Rectal smooth muscle tissue (tissue), 1 donor: ENCODE results near the gene HOMEZ.
A peak's percentile ranks its signal among the peaks of the same experiment; 100 is the strongest.

Experiments used
- H3K27ac ChIP-seq: one replicate; pipeline ENCODE4 v1.7.0; 2013; ENCODE audit warnings: low read depth, low read length, inconsistent platforms
- H3K27me3 ChIP-seq: one replicate; pipeline ENCODE4 v1.7.0; 2013; ENCODE audit warnings: low read length; ENCODE audit not compliant: control insufficient read depth, insufficient read depth
- H3K36me3 ChIP-seq: one replicate; pipeline ENCODE4 v1.7.0; 2013; ENCODE audit warnings: low read length; ENCODE audit not compliant: control insufficient read depth, insufficient read depth
- H3K4me1 ChIP-seq: one replicate; pipeline ENCODE4 v1.7.0; 2013; ENCODE audit warnings: low read length; ENCODE audit not compliant: control insufficient read depth, insufficient read depth
- H3K4me3 ChIP-seq: one replicate; pipeline ENCODE4 v1.7.0; 2013; ENCODE audit warnings: low read length
- H3K9ac ChIP-seq: one replicate; pipeline ENCODE4 v1.7.0; 2013; ENCODE audit warnings: low read length

The HOMEZ gene

DNA sequence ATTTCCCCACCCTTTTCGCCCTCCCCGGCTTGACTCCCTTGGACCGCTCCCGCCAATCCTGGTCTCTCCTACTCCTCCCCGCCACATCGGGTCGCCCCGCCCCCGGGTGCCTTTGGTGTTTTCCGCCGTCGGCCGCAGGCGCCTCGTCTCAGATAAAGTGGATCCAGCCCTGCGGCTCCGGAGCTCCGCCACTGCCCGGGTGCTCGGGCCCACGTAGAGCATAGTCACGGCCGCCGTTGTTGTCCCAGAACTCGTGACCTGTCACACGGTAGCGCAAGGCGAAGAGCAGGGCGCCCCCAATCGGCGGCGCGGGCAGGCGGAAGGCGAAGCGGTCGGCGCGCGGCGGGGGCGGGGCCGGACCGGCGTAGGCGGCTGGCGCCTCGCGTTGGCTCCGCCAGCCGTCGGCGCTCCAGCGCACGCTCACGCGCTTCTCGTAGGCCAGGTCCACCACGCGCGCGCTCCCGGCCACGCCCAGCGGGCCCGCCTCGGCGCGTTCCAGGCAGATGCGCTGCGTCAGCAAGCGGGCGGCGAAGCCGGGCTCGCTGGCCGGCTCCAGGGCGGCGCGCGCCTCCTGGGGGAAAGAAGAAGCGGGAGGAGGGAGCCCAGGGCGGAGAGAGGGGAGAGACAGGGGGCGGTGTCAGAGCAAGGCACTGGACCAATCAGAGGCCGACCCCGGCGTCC is 15.5 kb upstream of the HOMEZ start:
- no peaks in the 10 kb centered on the region for H3K27me3 ChIP-seq
- H3K36me3 ChIP-seq, result peaks cover 8% of the 10 kb centered on the region
- H3K27ac ChIP-seq, result peak overlapping the region; percentile 97
- H3K9ac ChIP-seq, result peak overlapping the region; percentile 50
- H3K4me3 ChIP-seq, result peak overlapping the region; percentile 97
- H3K4me1 ChIP-seq, result peaks cover 13% of the 10 kb centered on the region

DNA sequence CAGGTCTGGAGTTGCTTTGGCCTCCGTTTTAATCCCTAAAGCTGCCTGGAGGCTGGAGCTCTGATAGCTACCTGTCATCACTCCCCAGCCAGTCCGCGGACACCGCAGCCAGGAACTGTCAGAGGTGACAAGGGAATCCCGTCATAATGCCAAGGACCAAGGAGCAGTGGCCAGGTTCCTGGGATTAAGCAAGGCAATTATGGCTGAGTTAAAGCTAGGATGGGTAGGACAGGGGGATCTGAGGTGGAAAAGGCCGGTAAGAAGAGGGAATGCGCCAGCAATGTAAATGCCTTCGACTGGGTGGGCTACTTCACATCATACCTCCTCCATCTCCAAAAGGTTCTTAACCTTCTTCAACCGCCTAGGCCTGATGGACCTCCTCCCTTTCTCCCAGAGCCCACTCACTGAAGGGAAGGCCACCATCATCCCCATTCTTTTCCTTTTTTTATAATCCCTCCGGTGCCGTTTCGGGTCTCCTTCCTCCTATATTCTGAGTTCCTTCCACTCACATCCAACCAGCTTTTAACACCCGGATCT is 14.8 kb upstream of the HOMEZ start:
- H3K9ac ChIP-seq, result peak overlapping the region; percentile 89
- H3K4me1 ChIP-seq, result peaks cover 10% of the 10 kb centered on the region

DNA sequence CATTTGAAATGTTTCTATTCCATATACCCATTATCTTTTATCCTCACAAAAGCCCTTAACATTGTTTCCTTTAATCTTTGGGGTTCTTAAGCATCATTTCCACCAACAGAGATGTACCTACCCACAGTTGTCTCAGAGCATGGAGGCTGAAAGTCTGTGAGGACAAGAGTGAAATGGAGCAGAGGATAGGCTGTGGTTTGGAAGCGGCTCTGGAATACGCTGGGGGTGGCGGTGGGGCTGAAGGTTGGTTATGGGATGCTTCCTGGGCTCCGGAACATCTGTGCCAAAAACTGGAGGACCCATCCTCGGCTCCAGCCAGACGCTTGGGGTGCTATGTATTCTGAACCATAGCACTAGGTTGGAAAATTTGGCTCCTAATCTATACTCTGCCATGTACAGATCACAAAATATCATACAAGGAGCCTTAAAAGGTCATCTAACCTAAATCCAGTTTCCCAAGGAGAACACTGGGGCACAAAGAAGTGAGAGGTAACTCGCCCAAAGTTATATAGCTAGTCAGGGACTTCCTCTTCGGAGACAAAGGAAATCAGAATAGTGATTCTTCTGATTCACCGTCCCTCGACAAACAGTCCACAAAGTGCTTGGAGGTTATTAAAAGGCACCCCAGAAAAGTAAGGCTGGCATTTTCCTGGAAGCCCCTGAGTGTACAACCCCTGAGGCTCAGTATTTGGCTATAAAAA is 14.2 kb upstream of the HOMEZ start:
- Histone ChIP-seq H3K9ac (peak overlapping the region; percentile 89), H3K36me3 (peaks cover 8% of the 10 kb centered on the region), H3K27me3 (no peaks in the 10 kb centered on the region), H3K4me3 (peak overlapping the region; percentile 97), H3K27ac (peak overlapping the region; percentile 97), H3K4me1 (peaks cover 12% of the 10 kb centered on the region)

More for the DNA sequence above, 14.8 kb upstream of the HOMEZ start:
- H3K4me3 ChIP-seq, result peak overlapping the region; percentile 97
- H3K36me3 ChIP-seq, result peaks cover 8% of the 10 kb centered on the region
- H3K27me3 ChIP-seq, result no peaks in the 10 kb centered on the region
- H3K27ac ChIP-seq, result peak overlapping the region; percentile 97

DNA sequence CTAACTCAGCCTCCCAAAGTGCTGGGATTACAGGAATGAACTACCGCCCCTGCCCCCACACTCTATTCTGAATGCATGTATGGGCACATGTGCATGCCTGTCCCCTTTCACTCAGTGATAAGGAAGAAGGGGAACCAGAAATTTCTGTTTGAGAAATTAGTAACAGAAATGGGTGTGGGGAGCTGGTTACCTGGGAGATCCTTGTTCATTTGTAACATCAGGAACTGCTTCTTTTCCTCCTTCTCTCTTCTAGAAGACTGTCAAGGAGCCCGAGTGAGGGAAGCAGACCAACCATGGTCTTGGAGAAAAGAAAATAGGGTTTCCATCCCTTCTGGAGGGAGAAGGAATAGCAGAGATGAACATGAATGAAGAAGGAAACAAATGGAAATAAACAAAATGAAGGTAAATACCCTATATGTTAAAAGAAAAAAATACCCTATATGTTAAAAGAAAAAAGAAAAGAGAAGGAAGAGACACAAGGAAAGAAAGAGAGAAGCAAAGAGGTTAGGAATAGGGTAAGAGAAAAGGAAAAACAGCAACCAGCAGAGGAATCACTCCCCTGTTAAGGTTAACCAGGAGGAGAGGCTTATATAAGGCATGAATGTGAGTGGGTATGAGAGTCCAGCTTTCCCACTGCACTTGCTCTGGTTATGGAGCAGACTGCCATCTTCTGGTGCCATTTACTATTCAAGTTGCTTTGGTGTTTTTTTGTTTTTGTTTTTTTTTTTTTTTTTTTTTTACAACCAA is 13.5 kb upstream of the HOMEZ start:
- no peaks in the 10 kb centered on the region for H3K27me3 ChIP-seq
- peak overlapping the region; percentile 97 for H3K27ac ChIP-seq
- H3K9ac ChIP-seq, result no peak overlapping the region
- H3K4me1 ChIP-seq, result peaks cover 13% of the 10 kb centered on the region
- H3K36me3 ChIP-seq, result peaks cover 8% of the 10 kb centered on the region
- no peak overlapping the region for H3K4me3 ChIP-seq

DNA sequence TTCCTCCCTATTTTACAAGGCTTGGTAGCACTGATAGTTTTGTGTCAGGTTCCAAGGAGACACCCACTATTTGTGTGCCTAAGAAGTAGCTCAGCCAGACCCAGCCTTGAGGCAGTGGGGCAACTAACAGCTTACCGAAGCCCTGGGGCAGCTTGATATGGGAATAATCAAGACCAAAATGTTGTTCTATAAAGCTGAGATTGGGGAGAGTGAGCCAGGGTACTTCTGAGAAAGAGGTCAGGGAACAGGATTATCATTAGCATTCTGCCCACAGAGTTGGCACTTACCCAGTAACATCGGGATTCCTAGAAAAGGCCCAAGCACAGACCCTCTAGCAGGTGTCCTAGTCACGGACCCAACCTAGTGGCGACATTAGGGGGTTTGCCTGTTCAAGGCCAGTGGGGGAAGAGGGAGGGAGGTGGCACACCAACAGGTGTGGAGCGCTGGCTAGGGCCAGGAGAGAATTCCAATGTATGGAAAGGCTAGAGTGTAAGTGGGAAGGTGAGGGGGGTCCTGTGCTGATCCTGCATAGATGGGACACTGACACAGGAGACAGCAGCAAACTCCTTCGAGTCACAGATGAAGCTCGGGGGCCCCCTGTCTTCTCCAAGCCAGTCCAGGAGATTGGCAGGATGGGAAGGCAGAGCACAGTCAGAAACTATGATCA is 11.8 kb upstream of the HOMEZ start:
- no peak overlapping the region for H3K27ac ChIP-seq
- no peak overlapping the region for H3K9ac ChIP-seq
- no peaks in the 10 kb centered on the region for H3K27me3 ChIP-seq
- peaks cover 8% of the 10 kb centered on the region for H3K36me3 ChIP-seq
- no peak overlapping the region for H3K4me3 ChIP-seq
- H3K4me1 ChIP-seq, result peaks cover 13% of the 10 kb centered on the region

DNA sequence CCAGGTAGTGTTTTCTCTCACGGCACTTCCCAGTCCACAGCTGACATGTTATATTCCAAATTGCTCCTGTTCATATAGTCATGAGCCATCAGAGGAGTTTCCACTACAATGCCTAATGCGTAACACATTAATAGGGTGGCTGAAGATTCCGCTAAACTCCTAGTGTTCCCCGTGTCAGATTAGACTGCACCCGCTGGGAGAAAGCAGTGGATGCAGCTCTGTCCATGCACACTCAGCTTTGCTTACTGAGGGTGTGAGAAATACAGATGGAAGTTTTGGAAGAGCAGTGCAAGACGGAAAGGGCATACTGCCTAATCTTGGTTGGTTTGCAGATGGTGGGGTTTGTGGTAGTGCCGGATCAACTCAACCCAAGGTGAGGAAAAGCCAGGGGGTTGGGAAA is 11.2 kb upstream of the HOMEZ start:
- H3K27me3 ChIP-seq, result no peaks in the 10 kb centered on the region
- no peak overlapping the region for H3K27ac ChIP-seq
- H3K4me1 ChIP-seq, result peaks cover 13% of the 10 kb centered on the region
- H3K9ac ChIP-seq, result no peak overlapping the region
- peaks cover 8% of the 10 kb centered on the region for H3K36me3 ChIP-seq
- no peak overlapping the region for H3K4me3 ChIP-seq

DNA sequence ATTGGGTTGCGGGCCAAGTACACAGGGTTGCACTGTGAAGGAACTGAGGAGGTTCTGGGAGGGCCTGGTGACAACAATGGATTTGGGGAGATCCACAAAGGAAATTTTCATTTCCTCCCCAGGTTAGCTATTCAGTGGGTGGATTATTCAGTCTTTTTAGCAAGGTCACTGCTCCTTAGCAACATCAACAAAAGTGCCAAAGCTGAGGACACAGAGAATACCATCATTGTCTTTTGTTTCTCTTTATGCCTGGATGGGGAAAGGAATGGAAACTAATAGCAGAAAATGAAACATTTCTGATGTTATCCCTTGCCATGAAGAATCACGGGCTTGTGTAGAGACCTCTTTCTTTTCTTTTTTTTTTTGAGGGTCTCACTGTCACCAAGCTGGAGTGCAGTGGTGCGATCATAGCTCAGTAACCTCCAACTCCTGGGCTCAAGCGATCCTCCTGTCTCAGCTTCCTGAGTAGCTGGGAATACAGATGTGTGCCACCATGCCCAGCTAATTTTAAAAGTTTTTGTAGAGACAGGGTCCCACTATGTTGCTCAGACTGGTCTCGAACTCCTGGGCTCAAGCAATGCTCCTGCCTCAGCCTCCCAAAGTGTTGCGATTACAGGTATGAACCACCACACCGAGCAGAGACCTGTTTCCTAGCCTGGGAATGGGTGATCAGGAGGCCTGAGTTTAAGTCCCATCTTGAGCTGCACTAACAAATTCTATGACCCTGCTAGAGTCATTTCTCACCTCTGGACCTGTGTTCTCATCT is 10.3 kb upstream of the HOMEZ start:
- H3K4me1 ChIP-seq, result peaks cover 13% of the 10 kb centered on the region
- H3K4me3 ChIP-seq, result no peak overlapping the region
- H3K36me3 ChIP-seq, result peaks cover 8% of the 10 kb centered on the region
- H3K9ac ChIP-seq, result no peak overlapping the region
- no peaks in the 10 kb centered on the region for H3K27me3 ChIP-seq
- H3K27ac ChIP-seq, result no peak overlapping the region

DNA sequence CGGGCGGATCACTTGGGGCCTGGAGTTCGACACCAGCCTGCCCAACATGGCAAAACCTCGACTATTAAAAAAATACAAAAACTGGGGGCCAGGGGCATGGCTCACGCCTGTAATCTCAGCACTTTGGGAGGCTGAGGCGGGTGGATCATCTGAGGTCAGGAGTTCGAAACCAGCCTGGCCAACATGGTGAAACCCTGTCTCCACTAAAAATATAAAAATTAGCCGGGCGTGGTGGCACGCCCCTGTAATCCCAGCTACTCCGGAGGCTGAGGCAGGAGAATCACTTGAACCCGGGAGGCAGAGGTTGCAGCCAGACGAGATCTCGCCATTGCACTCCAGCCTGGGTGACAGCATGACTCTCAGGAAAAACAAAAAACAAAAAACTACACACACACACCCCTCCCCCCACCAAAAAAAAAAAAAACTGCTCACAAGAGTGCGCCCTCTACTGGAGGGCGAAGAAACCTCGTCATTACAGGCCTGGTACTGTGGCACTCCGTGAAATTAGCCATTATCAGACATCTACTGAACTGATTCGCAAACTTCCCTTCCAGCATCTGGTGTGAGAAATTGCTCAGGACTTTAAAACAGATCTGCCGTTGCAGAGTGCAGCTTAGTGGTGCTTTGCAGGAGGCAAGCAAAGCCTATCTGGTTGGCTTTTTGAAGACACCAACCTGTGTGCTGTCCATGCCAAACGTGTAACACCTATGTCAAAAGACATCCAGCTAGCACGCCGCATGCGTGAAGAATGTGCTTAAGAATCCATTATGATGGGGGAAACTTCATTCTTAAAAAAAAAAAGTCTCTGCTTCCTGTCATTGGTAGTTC is 9.0 kb upstream of the HOMEZ start:
- Histone ChIP-seq H3K4me3 (no peak overlapping the region), H3K4me1 (peaks cover 4% of the 10 kb centered on the region), H3K27ac (no peak overlapping the region)

DNA sequence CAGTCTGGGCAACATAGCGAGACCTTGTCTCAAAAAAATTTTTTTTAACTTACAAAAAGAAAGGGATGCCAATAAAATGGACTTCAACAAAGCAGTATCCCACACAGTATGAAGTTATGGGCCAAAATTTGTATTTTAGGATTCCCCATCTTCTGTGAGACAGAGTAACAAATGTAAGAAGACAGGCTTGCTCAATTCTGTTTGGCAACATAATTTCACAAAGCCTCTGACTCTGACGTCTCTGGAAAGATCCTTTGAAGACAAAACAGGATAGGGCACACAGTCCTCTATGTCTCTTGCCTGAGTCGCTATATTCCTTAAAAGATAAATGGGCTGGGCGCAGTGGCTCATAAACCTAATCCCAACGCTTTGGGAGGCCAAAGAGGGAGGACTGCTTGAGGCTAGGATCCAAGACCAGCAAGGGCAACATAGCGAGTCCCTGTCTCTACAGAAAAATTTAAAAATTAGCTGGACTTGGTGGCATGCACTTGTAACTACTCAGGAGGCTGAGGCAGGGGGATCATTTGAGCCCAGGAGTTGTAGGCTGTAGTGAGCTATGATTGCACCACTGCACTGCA is 1.1 kb upstream of the HOMEZ start:
- H3K4me1 ChIP-seq, result peaks cover 8% of the 10 kb centered on the region
- peak overlapping the region; percentile 80 for H3K4me3 ChIP-seq
- H3K36me3 ChIP-seq, result no peaks in the 10 kb centered on the region
- peak overlapping the region; percentile 90 for H3K9ac ChIP-seq
- H3K27me3 ChIP-seq, result no peaks in the 10 kb centered on the region
- H3K27ac ChIP-seq, result peak overlapping the region; percentile 96

More for the DNA sequence above, 9.0 kb upstream of the HOMEZ start:
- Histone ChIP-seq H3K27me3 (no peaks in the 10 kb centered on the region), H3K36me3 (peaks cover 8% of the 10 kb centered on the region), H3K9ac (no peak overlapping the region)

DNA sequence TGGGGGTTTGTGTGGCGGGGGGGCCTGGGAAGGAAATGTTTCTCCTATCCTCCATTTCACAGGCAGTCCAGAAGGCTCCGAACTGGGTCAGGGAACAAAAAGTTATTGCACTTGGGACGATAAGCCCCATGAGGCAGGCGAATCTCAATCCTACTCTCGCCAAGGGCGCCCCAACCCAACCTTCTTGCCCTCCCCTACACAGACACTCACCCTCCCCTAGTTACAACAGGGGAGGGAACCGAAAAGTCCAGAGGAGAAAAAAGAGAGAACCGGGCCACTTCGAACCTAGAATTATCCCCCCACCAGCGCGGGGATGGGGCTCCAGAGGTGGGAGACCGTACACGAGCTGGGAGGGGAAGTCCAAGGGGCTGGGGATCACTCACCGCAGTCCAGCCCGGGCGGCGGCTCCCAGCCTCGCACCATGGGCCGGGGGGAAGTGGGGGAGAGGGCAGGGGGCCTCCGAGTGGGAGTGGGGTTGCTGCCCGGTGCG is 357 bp downstream of the HOMEZ start:
- H3K36me3 ChIP-seq, result no peaks in the 10 kb centered on the region
- peak overlapping the region; percentile 91 for H3K27ac ChIP-seq
- peaks cover 8% of the 10 kb centered on the region for H3K4me1 ChIP-seq
- peak overlapping the region; percentile 86 for H3K9ac ChIP-seq
- H3K4me3 ChIP-seq, result peak overlapping the region; percentile 85
- H3K27me3 ChIP-seq, result no peaks in the 10 kb centered on the region
